HG03139 (cell line): ENCODE data around the gene APCDD1L.
"Not testable (repeated sequence)": the region's sequence is repeated elsewhere in the genome, so short reads cannot be mapped to it uniquely, and the experiment has no call there.

ENCODE experiments used
- ATAC-seq: cut with Tn5 transposase; IDR thresholded peaks from one replicate; pipeline ENCODE4 v1.9.1; 2021; ENCODE audit not compliant: unreplicated experiment

The APCDD1L gene

GRCh38 chr20:58418949-58419748, 96.0 kb downstream of the APCDD1L start:
- no peak for ATAC-seq

- no peak for ATAC-seq
These were observed 97.8 kb downstream of the APCDD1L start for GRCh38 chr20:58417438-58417837.

DNA sequence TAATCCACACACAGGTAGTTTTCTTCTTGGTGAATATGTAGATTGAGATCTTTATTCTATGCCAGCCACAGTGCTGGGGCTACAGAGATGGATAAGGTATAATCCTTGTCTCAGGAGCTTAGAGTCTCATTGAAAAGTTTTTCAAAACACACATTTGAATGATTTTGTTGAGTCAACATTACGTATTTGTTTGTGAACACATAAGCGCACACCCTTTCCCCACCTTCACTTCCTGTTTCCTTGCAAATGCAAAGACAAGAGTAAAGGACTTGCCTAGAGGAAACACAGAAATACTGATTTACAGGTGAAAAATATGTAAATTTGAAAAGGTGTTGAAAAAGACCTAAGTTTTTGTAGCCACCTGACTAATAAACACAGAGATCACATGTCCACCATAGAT, 98.4 kb downstream of the APCDD1L start:
- no peak for ATAC-seq

- no peak for ATAC-seq
These were observed 99.1 kb downstream of the APCDD1L start for GRCh38 chr20:58416057-58416456.

GRCh38 chr20:58414786-58415185, 100.4 kb downstream of the APCDD1L start:
- ATAC-seq = not testable (repeated sequence)

DNA sequence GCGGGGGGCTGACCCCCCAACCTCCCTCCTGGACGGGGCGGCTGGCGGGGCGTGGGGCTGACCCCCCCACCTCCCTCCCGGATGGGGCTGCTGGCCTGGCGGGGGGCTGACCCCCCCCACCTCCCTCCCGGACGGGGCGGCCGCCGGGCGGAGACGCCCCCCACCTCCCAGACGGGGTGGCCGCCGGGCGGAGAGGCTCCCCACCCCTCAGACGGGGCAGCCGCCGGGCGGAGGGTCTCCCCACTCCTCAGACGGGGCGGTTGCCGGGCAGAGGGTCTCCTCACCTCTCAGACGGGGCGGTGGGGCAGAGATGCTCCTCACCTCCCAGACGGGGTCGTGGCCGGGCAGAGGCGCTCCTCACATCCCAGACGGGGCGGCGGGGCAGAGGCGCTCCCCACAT, 101.0 kb downstream of the APCDD1L start:
- not testable (repeated sequence) for ATAC-seq
